Sigmoid colon (tissue), 4 donors: ENCODE measurements around the gene TCERG1L.

Experiments used
- EP300 ChIP-seq, 4 donors: sonication (generic); formaldehyde crosslinking; IDR thresholded peaks; one replicate each; pipeline ENCODE4 v1.6.1; 2017; ENCODE audit warnings: antibody characterized with exemption in 4 of 4
- TF ChIP-seq, protein P1 (sequence below), 4 experiments: fragments of 450-650 bp in 3 of 4; fragments of 200-600 bp in 1 of 4; IDR thresholded peaks; one replicate each; pipeline ENCODE4 v1.5.1; 2016 to 2019; ENCODE audit warnings: antibody characterized with exemption in 4 of 4, mild to moderate bottlenecking in 3 of 4, moderate library complexity in 2 of 4

DNA sequence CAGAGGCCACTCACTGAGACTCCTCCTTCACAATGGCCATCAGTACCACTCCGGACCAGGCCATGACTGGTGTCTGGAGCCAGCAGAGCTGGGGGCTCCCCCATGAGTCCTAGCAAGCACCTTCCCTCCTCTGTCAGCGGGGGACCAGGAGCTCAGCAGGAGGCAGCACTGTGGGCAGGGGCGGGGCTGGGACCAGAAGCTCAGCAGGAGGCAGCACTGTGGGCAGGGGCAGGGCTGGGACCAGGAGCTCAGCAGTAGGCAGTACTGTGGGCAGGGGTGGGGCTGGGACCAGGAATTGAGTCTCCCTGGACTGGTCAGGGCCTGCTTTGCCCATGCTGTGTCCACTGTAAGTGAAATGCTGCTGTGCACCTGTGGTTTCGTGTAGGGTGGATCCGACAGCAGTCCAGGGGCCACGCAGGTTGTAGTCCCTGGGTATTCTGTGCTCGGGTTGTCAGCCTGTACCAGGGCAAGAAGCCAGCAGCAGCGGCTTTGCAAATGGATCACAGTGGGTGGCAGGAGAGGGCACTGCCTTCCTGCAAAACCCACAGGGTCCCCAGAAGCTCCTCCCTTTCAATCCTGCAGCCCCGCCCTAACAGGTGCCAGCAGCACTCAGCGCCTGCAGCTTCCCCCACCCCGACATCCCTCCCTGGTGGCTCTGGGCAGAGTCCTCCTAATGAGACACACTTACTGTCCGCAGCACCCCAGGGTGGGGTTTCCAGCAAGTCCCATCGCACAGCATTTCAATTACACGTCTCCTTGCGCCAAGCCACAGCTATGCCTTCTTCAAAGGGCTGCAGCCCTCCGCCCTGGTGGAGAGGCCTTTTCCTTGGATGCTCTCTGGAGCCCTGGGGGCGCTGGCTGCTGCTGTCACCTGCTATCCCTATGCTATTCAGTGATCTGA, 220.5 kb downstream of the TCERG1L start:
- TF ChIP-seq, protein P1, sequence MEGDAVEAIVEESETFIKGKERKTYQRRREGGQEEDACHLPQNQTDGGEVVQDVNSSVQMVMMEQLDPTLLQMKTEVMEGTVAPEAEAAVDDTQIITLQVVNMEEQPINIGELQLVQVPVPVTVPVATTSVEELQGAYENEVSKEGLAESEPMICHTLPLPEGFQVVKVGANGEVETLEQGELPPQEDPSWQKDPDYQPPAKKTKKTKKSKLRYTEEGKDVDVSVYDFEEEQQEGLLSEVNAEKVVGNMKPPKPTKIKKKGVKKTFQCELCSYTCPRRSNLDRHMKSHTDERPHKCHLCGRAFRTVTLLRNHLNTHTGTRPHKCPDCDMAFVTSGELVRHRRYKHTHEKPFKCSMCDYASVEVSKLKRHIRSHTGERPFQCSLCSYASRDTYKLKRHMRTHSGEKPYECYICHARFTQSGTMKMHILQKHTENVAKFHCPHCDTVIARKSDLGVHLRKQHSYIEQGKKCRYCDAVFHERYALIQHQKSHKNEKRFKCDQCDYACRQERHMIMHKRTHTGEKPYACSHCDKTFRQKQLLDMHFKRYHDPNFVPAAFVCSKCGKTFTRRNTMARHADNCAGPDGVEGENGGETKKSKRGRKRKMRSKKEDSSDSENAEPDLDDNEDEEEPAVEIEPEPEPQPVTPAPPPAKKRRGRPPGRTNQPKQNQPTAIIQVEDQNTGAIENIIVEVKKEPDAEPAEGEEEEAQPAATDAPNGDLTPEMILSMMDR (IDR thresholded peaks at IDR 0.05): no peak
- no peak for TF ChIP-seq EP300 (IDR thresholded peaks at IDR 0.05)
